ENCODE results near the gene ARHGEF17.

Gene ARHGEF17

GRCh38 chr11:73346186-73346935, 38.3 kb downstream of the ARHGEF17 start:
- no peak for DNase-seq (ENCODE audit: low spot score)
- TF ChIP-seq CTCF (IDR thresholded peaks at IDR 0.05; ENCODE audit: extremely low read depth, missing control alignments): no peak

DNA sequence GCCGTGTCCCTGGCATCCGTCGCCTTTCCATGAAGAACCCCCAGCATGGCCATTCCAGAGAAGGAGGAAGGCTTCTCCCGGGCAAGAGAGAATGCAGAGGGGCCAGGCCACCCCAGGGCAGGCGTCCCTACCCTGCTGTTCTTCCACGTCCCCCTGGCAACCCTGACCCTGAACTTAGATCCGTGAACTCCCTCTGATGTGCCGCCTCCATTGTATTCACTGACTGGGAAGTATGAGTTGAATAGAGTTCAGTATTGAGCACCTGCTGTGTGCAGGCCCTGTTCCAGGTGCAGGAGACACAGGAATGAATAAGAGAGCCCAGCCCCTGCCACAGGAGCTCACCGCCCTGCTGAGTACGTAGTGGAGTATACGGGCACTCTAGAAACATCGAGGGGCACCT, 39.0 kb downstream of the ARHGEF17 start:
- DNase-seq (ENCODE audit: low spot score): no peak
- TF ChIP-seq CTCF (IDR thresholded peaks at IDR 0.05; ENCODE audit: extremely low read depth, missing control alignments): no peak

- DNase-seq (ENCODE audit: low spot score): no peak
- TF ChIP-seq CTCF (IDR thresholded peaks at IDR 0.05; ENCODE audit: extremely low read depth, missing control alignments): no peak
Observed at GRCh38 chr11:73348838-73349237, 40.8 kb downstream of the ARHGEF17 start.

DNA sequence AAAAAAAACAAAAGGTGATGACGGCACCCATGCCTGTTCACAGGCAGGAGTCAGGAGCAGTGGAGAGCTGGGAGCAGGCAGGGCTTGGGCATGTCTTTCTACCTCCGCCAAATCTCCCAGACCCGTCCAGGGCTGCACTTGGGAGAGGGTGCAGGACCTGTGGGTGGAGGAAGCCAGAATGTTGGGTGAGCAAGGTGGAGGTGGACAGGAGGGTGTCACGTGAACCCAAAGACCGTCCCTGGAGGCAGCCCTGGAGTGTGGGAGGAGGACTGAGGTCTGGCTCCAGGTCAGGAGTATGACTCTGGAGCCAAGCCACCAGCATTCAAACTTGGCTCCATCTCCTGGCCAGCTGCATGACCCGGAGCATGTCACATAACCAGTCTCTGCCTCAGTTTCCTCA, 41.6 kb downstream of the ARHGEF17 start:
- TF ChIP-seq CTCF (IDR thresholded peaks at IDR 0.05; ENCODE audit: extremely low read depth, missing control alignments): no peak
- no peak for DNase-seq (ENCODE audit: low spot score)

DNA sequence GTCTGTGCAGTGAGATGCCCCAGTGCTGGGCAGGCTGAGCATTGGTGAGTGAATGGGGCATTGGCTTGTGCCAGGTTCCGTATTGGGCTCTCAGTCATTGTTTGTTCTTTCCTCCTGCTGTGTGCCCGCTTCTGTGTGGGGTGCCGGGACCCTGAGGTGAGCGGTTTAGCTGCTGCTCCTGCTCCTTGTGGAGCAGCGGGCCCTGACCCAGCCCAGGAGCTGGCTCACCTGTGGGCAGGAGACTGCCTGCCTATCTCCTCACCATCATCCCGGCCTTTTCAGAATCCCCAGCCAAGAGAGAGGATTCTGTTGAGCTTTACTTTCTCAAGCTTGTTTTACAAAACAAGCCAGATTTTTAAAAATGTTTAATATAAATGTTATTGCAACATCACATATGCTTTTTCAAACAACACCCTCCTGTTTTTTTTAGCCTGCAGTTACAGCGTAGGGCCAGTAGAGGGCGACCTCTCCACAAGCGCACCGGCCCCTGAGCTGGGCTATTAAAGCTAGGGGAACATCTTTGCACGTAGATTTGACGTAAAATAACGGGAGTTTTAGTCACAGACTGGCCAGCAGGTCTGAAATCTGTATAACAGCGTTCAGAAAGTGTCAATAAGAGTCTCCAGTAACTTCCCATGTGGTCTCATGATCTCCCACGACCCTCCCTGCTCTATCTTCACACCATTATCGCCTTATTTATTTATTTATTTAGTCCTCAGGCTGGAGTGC, 43.0 kb downstream of the ARHGEF17 start:
- DNase-seq (ENCODE audit: low spot score): peak; percentile 89
- peak; percentile 93 for TF ChIP-seq CTCF (IDR thresholded peaks at IDR 0.05; ENCODE audit: extremely low read depth, missing control alignments)

DNA sequence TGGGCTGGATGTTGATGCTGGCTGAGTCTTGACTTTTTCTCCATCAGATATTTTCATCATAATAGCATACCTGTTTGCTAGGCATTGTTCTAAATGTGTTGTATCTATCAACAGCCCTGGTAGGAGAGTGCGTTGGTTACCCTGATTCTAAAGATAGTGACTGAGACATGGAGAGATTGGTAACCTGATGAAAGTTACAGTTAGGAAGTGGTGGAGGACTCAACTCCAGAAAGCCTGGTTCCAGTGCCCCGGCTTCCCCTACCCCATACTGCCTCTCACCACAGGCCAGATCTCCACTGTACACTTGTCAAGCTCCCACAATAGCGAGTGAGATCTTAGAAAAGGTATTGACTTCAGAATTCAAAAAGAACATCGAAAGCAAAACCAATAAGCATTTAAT, 45.3 kb downstream of the ARHGEF17 start:
- no peak for DNase-seq (ENCODE audit: low spot score)
- no peak for TF ChIP-seq CTCF (IDR thresholded peaks at IDR 0.05; ENCODE audit: extremely low read depth, missing control alignments)

GRCh38 chr11:73355109-73355508, 47.0 kb downstream of the ARHGEF17 start:
- no peak for DNase-seq (ENCODE audit: low spot score)
- TF ChIP-seq CTCF (IDR thresholded peaks at IDR 0.05; ENCODE audit: extremely low read depth, missing control alignments): no peak
